ENCODE measurements around the gene ARL14EP.

GRCh38 chr11:30326114-30326778, 3.3 kb downstream of the ARL14EP start:
- no peak for TF ChIP-seq POLR2AphosphoS5 (IDR thresholded peaks at IDR 0.05)
- TF ChIP-seq POLR2A (IDR thresholded peaks at IDR 0.05) = no peak
- TF ChIP-seq CTCF (IDR thresholded peaks at IDR 0.05) = no peak

Data from breast epithelium (tissue), 3 donors.